Activated T-cell treated with anti-CD3 and anti-CD28 coated beads, Interleukin-2, amount 50 U/mL, for 24 hours (primary cell): ENCODE measurements around the gene TPPP.
"Not testable (repeated sequence)": the region's sequence is repeated elsewhere in the genome, so short reads cannot be mapped to it uniquely, and the experiment has no call there.

Experiments
- DNase-seq: peaks from one replicate; pipeline ENCODE4 v3.0.0-alpha.2; 2020
- H3K27ac Mint-ChIP-seq: 2 replicates; pipeline ENCODE4 v1.8.0; 2020; ENCODE audit warnings: mild to moderate bottlenecking, mixed read lengths
- H3K27me3 Mint-ChIP-seq: 2 replicates; pipeline ENCODE4 v1.8.0; 2020; ENCODE audit warnings: mixed read lengths
- H3K36me3 Mint-ChIP-seq: 2 replicates; pipeline ENCODE4 v1.8.0; 2020; ENCODE audit warnings: low read depth, mixed read lengths
- H3K4me1 Mint-ChIP-seq: 2 replicates; pipeline ENCODE4 v1.8.0; 2020; ENCODE audit warnings: low read depth, mixed read lengths
- H3K4me3 Mint-ChIP-seq: 2 replicates; pipeline ENCODE4 v1.8.0; 2020; ENCODE audit warnings: mild to moderate bottlenecking, moderate library complexity, mixed read lengths
- H3K9me3 Mint-ChIP-seq: 2 replicates; pipeline ENCODE4 v1.8.0; 2020; ENCODE audit warnings: mixed read lengths

The TPPP gene

DNA sequence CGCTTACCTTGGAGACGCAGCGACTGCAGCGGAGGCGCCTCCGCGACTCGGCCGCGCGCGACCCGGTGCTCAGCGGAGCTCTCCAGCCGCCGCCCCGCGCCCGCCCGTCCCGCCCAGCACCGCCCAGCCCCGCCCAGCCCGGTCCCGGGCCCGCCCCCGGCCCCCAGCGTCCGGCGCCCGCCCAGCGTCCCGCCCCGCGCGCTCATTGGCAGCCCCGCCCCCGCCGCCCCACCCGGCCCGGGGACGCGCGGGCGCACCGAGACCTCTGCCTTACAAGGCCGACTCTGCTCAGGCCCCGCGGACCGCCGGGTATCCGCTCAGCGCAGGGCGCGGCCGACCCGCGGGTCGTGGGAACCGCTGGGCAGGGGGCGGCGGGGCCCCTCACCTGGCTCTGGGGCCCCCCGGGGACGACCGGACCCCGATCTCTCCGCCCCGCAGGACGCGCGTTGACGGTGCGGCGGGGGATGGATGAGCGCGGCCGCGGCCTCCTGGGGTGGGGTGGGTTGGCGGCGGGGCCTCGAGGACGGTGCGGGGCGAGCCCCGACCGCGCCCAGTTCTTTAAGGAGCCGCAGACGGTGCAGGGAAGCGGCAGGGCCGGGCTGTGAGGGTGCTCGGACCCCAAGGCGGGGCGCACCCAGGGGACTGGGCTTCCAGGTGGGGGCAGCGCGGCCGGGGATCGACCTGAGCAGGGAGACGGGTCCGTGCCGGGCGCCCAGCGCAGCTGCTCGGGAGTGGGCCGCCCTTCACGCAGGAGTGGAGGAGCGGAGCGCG lies at the start of gene TPPP:
TSS of gene TPPP (minus strand) at position 82 of the 771 bp plus-strand sequence. CDS start 15,292 bp downstream, outside the sequence.
- DNase-seq, result peak; percentile 85
- not testable (repeated sequence) for H3K27me3 Mint-ChIP-seq, H3K9me3 Mint-ChIP-seq, H3K27ac Mint-ChIP-seq, H3K4me1 Mint-ChIP-seq, H3K36me3 Mint-ChIP-seq
- H3K4me3 Mint-ChIP-seq, result peak within 1 kb of the TSS; percentile 25

GRCh38 chr5:742276-742675 lies 49.1 kb upstream of the TPPP start:
- not testable (repeated sequence) for H3K4me3 Mint-ChIP-seq, H3K27ac Mint-ChIP-seq, H3K36me3 Mint-ChIP-seq, H3K4me1 Mint-ChIP-seq, H3K9me3 Mint-ChIP-seq, DNase-seq
- peaks cover 12% of the 10 kb centered on the region for H3K27me3 Mint-ChIP-seq

DNA sequence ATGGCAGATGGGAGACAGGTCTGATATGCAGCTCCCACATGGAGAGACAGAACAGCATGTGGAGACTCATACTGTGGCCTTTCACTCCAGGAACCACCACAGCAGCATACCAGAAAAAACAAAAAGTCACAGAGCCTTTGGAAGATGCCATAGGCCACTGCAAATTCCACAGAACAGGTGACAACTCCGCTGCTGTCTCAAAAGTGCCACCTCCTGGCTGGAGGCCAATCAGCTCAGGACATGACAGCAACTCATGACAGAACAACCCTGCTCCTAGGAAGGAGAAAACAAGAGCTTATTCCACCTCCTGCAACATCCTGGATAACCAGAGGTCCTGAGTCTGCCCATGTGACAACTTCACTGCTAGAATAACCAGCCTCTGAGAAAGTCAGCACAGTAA lies 41.0 kb upstream of the TPPP start:
- DNase-seq, H3K27ac Mint-ChIP-seq, H3K4me1 Mint-ChIP-seq, H3K9me3 Mint-ChIP-seq, H3K36me3 Mint-ChIP-seq, H3K4me3 Mint-ChIP-seq: not testable (repeated sequence)
- peaks cover 45% of the 10 kb centered on the region for H3K27me3 Mint-ChIP-seq

GRCh38 chr5:732754-733454 lies 39.8 kb upstream of the TPPP start:
- not testable (repeated sequence) for DNase-seq, H3K4me1 Mint-ChIP-seq, H3K36me3 Mint-ChIP-seq, H3K27ac Mint-ChIP-seq, H3K9me3 Mint-ChIP-seq, H3K4me3 Mint-ChIP-seq
- peaks cover 49% of the 10 kb centered on the region for H3K27me3 Mint-ChIP-seq

GRCh38 chr5:729225-729624 lies 36.1 kb upstream of the TPPP start:
- H3K9me3 Mint-ChIP-seq, DNase-seq, H3K36me3 Mint-ChIP-seq, H3K27ac Mint-ChIP-seq, H3K4me1 Mint-ChIP-seq, H3K4me3 Mint-ChIP-seq: not testable (repeated sequence)
- H3K27me3 Mint-ChIP-seq, result peaks cover 47% of the 10 kb centered on the region

DNA sequence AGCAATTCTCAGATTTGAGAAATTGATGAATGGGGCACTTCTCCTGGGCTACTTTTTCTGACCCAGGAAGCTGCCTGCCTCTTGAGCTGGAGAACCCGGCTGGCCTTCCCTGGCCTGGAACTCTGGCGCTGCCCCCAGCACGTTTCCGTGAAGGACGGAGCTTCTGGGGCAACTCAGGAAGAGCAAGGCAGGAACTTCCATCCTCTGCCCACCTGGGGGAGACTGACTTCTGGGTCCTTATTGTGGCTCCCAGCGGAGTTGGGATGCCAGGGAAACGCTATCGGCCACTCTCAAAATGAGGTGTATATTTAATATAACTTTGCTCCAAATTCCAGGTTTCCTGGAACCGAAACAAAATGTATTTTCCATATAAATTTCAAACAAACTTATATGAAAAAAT lies 33.9 kb upstream of the TPPP start:
- not testable (repeated sequence) for H3K4me1 Mint-ChIP-seq, H3K4me3 Mint-ChIP-seq, H3K9me3 Mint-ChIP-seq, H3K27ac Mint-ChIP-seq, DNase-seq, H3K36me3 Mint-ChIP-seq
- H3K27me3 Mint-ChIP-seq, result peaks cover 30% of the 10 kb centered on the region

DNA sequence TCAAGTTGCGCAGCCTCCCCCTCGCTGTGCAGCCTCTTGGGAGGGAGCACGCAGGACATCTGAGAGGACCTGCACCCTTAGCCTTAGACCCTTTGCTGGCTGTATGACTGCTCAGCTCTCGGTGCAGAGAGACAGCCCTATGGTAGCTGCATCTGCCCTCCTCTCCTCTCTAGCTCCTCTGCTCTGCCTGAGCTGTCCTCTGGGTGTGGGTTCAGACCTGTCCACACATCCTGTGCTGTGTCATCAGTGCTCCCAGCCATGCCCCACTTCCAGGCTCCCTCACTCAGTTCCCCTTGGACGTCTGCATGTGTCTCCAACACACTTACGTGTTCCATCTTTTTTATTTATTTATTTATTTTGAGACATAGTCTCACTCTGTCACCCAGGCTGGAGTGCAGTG lies 30.7 kb upstream of the TPPP start:
- not testable (repeated sequence) for DNase-seq, H3K4me3 Mint-ChIP-seq
- peaks cover 33% of the 10 kb centered on the region for H3K27me3 Mint-ChIP-seq

GRCh38 chr5:723309-723708 lies 30.2 kb upstream of the TPPP start:
- not testable (repeated sequence) for H3K27ac Mint-ChIP-seq, H3K4me1 Mint-ChIP-seq, H3K36me3 Mint-ChIP-seq, H3K4me3 Mint-ChIP-seq, DNase-seq
- peaks cover 12% of the 10 kb centered on the region for H3K9me3 Mint-ChIP-seq
- peaks cover 33% of the 10 kb centered on the region for H3K27me3 Mint-ChIP-seq

More for the DNA sequence above, 30.7 kb upstream of the TPPP start:
- H3K27ac Mint-ChIP-seq, H3K9me3 Mint-ChIP-seq, H3K4me1 Mint-ChIP-seq, H3K36me3 Mint-ChIP-seq: not testable (repeated sequence)

GRCh38 chr5:719379-719778 lies 26.2 kb upstream of the TPPP start:
- Mint-ChIP-seq H3K27me3 (peaks cover 45% of the 10 kb centered on the region), H3K9me3 (peaks cover 15% of the 10 kb centered on the region)
- H3K36me3 Mint-ChIP-seq, H3K4me3 Mint-ChIP-seq, DNase-seq, H3K4me1 Mint-ChIP-seq, H3K27ac Mint-ChIP-seq: not testable (repeated sequence)

- Mint-ChIP-seq H3K9me3 (peaks cover 15% of the 10 kb centered on the region), H3K27me3 (peaks cover 44% of the 10 kb centered on the region), H3K36me3 (no peaks in the 10 kb centered on the region), H3K4me1 (no peaks in the 10 kb centered on the region), H3K4me3 (no peak overlapping the region), H3K27ac (no peak overlapping the region)
- no peak for DNase-seq
These were observed 24.0 kb upstream of the TPPP start for GRCh38 chr5:717143-717542.

- H3K9me3 Mint-ChIP-seq, result peaks cover 15% of the 10 kb centered on the region
- peaks cover 41% of the 10 kb centered on the region for H3K27me3 Mint-ChIP-seq
These were observed 23.6 kb upstream of the TPPP start for GRCh38 chr5:716740-717139.

GRCh38 chr5:715636-716035 lies 22.5 kb upstream of the TPPP start:
- not testable (repeated sequence) for H3K27ac Mint-ChIP-seq

More at GRCh38 chr5:716740-717139, 23.6 kb upstream of the TPPP start:
- not testable (repeated sequence) for H3K36me3 Mint-ChIP-seq, H3K4me3 Mint-ChIP-seq, DNase-seq, H3K4me1 Mint-ChIP-seq, H3K27ac Mint-ChIP-seq

DNA sequence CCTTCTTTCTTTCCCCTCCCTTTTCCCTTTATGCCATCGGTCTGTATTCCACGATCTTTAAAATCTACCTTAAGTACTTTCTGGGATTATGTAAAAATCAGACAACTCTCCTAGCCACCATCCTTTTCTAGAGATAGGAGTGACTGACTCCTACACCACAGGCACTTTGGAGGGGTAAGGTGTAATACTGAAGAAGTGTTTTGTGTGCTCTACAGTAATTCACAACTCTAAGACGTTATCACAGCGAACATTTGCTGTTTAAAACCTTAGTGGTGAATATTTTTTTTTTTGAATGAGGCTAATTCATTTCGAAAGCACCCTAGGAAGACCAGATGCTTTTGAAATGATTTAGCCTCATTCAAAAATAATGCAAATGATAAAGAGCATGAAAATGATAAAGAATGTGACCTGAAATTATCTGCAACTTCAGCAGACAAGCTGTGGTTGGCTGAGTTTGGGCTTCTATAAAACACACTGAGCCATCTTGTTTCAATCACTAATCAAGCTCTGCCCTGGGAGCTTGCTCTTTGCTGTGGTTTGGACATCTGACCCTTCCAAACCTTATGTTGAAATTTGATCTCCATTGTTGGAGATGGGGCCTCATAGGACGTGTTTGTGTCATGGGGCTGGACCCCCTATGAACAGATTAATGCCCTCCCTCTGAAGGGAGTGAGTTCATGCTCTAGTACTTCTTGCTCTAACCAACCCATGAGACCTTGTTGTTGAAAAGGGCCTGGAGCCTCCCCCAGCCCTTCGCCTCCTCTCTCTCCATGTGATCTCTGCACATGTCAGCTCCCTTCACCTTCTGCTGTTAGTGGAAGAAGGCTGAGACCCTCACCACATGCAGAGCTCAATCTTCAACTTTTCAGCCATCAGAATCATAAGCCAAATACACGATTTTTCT lies 21.3 kb upstream of the TPPP start:
- H3K27me3 Mint-ChIP-seq, result peaks cover 32% of the 10 kb centered on the region
- H3K4me3 Mint-ChIP-seq, H3K4me1 Mint-ChIP-seq, H3K27ac Mint-ChIP-seq, H3K36me3 Mint-ChIP-seq, DNase-seq: not testable (repeated sequence)
- peaks cover 11% of the 10 kb centered on the region for H3K9me3 Mint-ChIP-seq

More at GRCh38 chr5:715636-716035, 22.5 kb upstream of the TPPP start:
- DNase-seq, H3K4me3 Mint-ChIP-seq, H3K4me1 Mint-ChIP-seq, H3K36me3 Mint-ChIP-seq: not testable (repeated sequence)
- peaks cover 15% of the 10 kb centered on the region for H3K9me3 Mint-ChIP-seq
- H3K27me3 Mint-ChIP-seq, result peaks cover 33% of the 10 kb centered on the region

DNA sequence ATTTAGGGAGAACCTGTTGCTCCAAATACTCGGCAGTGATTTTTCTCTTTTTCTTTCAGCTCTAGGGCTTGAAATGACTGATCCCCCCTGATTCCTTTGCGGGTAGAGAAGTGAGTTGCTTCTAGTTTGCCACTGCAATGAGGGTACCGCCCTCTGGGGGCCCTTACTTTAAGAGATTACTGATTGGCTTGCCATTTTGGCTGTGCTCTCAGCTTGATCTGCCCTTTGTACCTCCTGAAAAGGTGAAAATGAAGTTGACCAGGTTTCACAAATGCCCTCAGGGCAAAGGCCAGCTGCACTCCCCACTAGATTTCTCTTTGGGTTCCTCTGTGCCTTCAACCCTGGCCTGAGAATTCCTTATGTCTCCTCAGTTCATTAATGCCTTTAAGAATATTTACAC lies 20.5 kb upstream of the TPPP start:
- H3K36me3 Mint-ChIP-seq, H3K4me1 Mint-ChIP-seq, H3K27ac Mint-ChIP-seq, H3K4me3 Mint-ChIP-seq, DNase-seq, H3K9me3 Mint-ChIP-seq: not testable (repeated sequence)
- H3K27me3 Mint-ChIP-seq, result peaks cover 28% of the 10 kb centered on the region
